Measurements from ENCODE around the gene BAG5.

Gene BAG5

DNA sequence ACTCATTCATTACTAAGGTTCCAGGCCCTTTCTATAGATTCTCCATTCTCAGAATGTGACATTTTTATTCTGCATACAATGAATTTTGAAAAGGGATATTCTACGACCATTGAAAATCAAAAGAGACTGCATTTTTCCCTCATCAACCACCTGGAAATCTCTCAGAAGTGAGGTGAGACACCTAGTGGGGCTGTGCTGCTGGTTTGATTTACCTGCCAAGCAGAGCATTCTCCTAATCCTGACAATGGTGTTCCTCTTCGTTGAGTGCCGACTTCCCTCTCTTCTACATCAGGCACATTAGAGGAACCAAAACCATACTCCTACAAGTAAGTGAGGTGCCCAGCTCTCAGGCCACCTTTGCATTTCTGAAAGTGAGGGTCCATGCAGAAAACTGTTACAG is 54.7 kb downstream of the BAG5 start:
- no peaks in the 10 kb centered on the region for H3K9me3 ChIP-seq (ENCODE audit: insufficient read depth, low read length)
- no peak overlapping the region for H3K27ac ChIP-seq (ENCODE audit: low read depth, low read length)
- H3K9ac ChIP-seq (ENCODE audit: low read length) = no peak overlapping the region
- H3K4me2 ChIP-seq (ENCODE audit: low read depth, low read length, poor library complexity, severe bottlenecking) = no peak overlapping the region
- no peaks in the 10 kb centered on the region for H3K36me3 ChIP-seq (ENCODE audit: low read length)
- TF ChIP-seq EZH2phosphoT487 (conservative IDR thresholded peaks at IDR 0.05; ENCODE audit: low read length) (no peak), CTCF (IDR thresholded peaks at IDR 0.05; ENCODE audit: insufficient read depth, low read length, poor library complexity, severe bottlenecking) (no peak)
- no peaks in the 10 kb centered on the region for H3K27me3 ChIP-seq (ENCODE audit: low read length)
- H3K79me2 ChIP-seq (ENCODE audit: insufficient read depth, low read length) = no peaks in the 10 kb centered on the region
- no peaks in the 10 kb centered on the region for H4K20me1 ChIP-seq (ENCODE audit: low read depth, low read length)
- H3F3A ChIP-seq (ENCODE audit: insufficient read depth) = no peaks in the 10 kb centered on the region
- no peak overlapping the region for H3K4me3 ChIP-seq (ENCODE audit: insufficient read depth, low read length, poor library complexity, severe bottlenecking)
- no peak overlapping the region for H2AFZ ChIP-seq (ENCODE audit: low read depth, low read length, severe bottlenecking)
- H3K9me2 ChIP-seq (replicated peaks; ENCODE audit: insufficient read depth, low read length) = no peaks in the 10 kb centered on the region

Measured in SU-DHL-6 (cell line).